Pancreas (tissue), 10 donors: ENCODE data around the gene TK1. TPM values are rescaled to one million over a fixed set of nuclear protein-coding genes. Genes with fewer than 3 reads are reported as not detected.
"Not testable (repeated sequence)": the region's sequence is repeated elsewhere in the genome, so short reads cannot be mapped to it uniquely, and the experiment has no call there.

ENCODE experiments used
- ATAC-seq, 4 donors: fragments of 200-7000 bp; cut with Tn5 transposase; one replicate each; pipeline versions ENCODE4 v1.8.0 to v1.9.1; 2020; ENCODE audit warnings: mild to moderate bottlenecking in 4 of 4, moderate library complexity in 4 of 4
- DNase-seq, 6 donors: peaks; one replicate each; pipeline ENCODE4 v3.0.0-alpha.2; 2020
- FAIRE-seq: peaks from 2 replicates; lab custom pipeline; 2012; peaks lifted over from hg19 to GRCh38; lab: Jason Lieb, UNC
- H3K27ac ChIP-seq, 4 donors: fragments of 200-600 bp; sonication (generic); 1 replicate in 3 of 4; 2 replicates in 1 of 4; pipeline versions ENCODE4 v1.5.0 to v1.8.0; 2020
- H3K27me3 ChIP-seq, 4 donors: fragments of 200-600 bp; one replicate each; pipeline ENCODE4 v1.8.0; 2021
- H3K36me3 ChIP-seq, 3 donors: fragments of 200-600 bp; sonication (generic) in 1 of 3; one replicate each; pipeline versions ENCODE4 v1.5.0 to v1.8.0; 2020 to 2021
- H3K4me1 ChIP-seq, 3 donors: fragments of 200-600 bp; one replicate each; pipeline ENCODE4 v1.8.0; 2021
- H3K4me3 ChIP-seq, 4 donors: fragments of 200-600 bp; sonication (generic) in 2 of 4; one replicate each; pipeline versions ENCODE4 v1.5.0 to v1.8.0; 2020 to 2021
- H3K9me3 ChIP-seq, 4 donors: fragments of 200-600 bp; one replicate each; pipeline ENCODE4 v1.8.0; 2021
- CTCF ChIP-seq, 4 donors: fragments of 200-600 bp; sonication (generic) in 3 of 4; IDR thresholded peaks; one replicate each; pipeline versions ENCODE4 v1.5.0 to v1.8.0; 2021; ENCODE audit warnings: antibody characterized with exemption in 4 of 4
- WGBS, 2 donors: extraction: QIAGEN DNeasy Blood & Tissue Kit; methylation state at CpG; one replicate each; pipeline ENCODE4 v1.1.7; 2013; 5-methylcytosine and 5-hydroxymethylcytosine counted together
- intact Hi-C, 3 donors: fragments of 100-400 bp; cut with DNase I; formaldehyde crosslinking; loops; one replicate each; pipeline versions ENCODE4 v1.11.1 to v1.14.2; 2022
- polyA plus RNA-seq, 2 donors: library from polyadenylated mRNA; stranded (reverse); fragments of 200-250 nt; gene quantifications; one replicate each; pipeline ENCODE4 v1.2.3, GENCODE V29; 2013
- total RNA-seq, 6 donors: library from RNA; stranded (reverse); fragmentation: NEBNext Ultra II Directional in 4 of 6; extraction: Animal tissue kit (Norgen Biotek cat#: 25700) in 4 of 6; gene quantifications; one replicate each; pipeline versions ENCODE4 v1.2.1 to v1.2.4, GENCODE V29; 2021 to 2023
- donor health status: healthy with polysubstance abuse.
- donor health status: DM: no; HTN: no; CAD: no; lungs with moderate emphysema.
- donor health status: DM: no; HTN: no; CAD: no.
- donor health status: control.
- donor health status: control.
- donor health status: Bipolar disorder and iron deficiency.
- donor health status: DM: yes; HTN: yes; CAD: no.
- donor health status: DM: no; HTN: no; CAD: no.
- donor health status: DM: no; HTN: no; CAD: no.
- donor health status: DM: yes; HTN: yes; CAD: no.

Gene TK1
- total and polyA plus RNA-seq, 8 donors = 1.2 to 4.2 (median 2.6) TPM

- Histone ChIP-seq H3K9me3 (no peaks in the 10 kb centered on the region), H3K4me3 (no peak overlapping the region), H3K27me3 (no peaks in the 10 kb centered on the region), H3K27ac (peak overlapping the region in 2 of 4 donors; percentile 51 to 55), H3K4me1 (peaks cover 24 to 47% (median 27%) of the 10 kb centered on the region in 3 donors), H3K36me3 (no peaks in the 10 kb centered on the region)
- FAIRE-seq = no peak
- WGBS, 2 donors = 77 to 83% methylated on average over 19 to 20 of the region's 20 CpGs
- TF ChIP-seq CTCF (IDR thresholded peaks at IDR 0.05) = no peak
- peak in 1 of 6 donors; percentile 75 for DNase-seq
- intact Hi-C loops = no loop called here
- ATAC-seq = no peak
Observed at GRCh38 chr17:78141437-78142118, 45.3 kb downstream of the TK1 start.

DNA sequence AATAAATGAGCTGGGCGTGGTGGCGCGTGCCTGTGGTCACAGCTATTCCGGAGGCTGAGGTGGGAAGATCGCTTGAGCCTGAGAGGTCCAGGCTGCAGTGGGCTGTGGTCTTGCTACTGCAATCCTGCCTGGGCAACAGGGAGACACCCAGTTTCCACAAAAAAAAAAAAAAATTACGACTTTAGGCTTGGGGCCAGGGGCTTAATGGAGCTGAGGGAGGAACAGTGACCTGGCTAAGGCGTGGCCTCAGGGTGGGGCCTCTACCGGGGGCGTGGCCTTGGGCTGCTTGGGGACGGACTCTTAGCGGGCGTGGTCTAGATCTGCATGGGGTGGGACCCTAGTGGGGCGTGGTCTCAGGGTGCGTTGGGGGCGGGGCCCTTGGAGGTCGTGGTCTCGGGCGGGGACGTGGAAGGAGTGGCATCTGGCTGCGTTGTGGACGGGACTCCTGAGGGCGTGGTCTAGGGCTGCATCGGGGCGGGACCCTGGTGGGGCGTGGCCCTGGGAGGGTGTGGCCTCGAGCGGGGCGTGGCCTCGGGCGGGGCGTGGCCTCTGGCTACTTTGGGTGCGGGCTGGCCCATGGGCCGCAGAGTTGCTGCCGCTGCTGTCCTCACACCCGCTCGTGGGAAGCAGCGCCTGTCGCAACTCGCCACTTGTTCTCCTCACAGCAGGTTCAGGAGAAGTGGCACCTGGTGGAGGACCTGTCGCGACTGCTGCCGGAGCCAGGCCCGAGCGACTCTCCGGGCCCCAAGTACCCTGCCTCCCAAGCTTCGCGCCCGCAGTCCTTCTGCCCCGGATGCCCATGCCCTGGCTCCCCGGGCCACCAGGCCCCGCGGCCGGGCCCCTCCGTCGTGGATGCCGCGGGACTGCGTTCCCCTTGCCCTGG is 46.4 kb downstream of the TK1 start:
- intact Hi-C loops = no loop called here
- Histone ChIP-seq H3K4me1 (peaks cover 19 to 40% (median 21%) of the 10 kb centered on the region in 3 donors), H3K4me3 (no peak overlapping the region), H3K27ac (peak overlapping the region in 1 of 4 donors; percentile 51), H3K9me3 (no peaks in the 10 kb centered on the region), H3K27me3 (no peaks in the 10 kb centered on the region), H3K36me3 (no peaks in the 10 kb centered on the region)
- WGBS, 2 donors = 22 to 30% methylated on average over 49 to 58 of the region's 58 CpGs
- DNase-seq (peak; percentile 89 to 98 (median 96)), FAIRE-seq (no peak), ATAC-seq (peak; percentile 56 to 77 (median 72))
- no peak for TF ChIP-seq CTCF (IDR thresholded peaks at IDR 0.05)

- intact Hi-C loops, DNase-seq, H3K4me3 ChIP-seq, ATAC-seq, H3K9me3 ChIP-seq, H3K27ac ChIP-seq, H3K27me3 ChIP-seq, FAIRE-seq, H3K36me3 ChIP-seq: not testable (repeated sequence)
- WGBS, 2 donors = 87 to 88% methylated on average over 12 of the region's 12 CpGs
- peaks cover 13 to 34% (median 16%) of the 10 kb centered on the region in 3 donors for H3K4me1 ChIP-seq
Observed at GRCh38 chr17:78139861-78140168, 47.0 kb downstream of the TK1 start.

DNA sequence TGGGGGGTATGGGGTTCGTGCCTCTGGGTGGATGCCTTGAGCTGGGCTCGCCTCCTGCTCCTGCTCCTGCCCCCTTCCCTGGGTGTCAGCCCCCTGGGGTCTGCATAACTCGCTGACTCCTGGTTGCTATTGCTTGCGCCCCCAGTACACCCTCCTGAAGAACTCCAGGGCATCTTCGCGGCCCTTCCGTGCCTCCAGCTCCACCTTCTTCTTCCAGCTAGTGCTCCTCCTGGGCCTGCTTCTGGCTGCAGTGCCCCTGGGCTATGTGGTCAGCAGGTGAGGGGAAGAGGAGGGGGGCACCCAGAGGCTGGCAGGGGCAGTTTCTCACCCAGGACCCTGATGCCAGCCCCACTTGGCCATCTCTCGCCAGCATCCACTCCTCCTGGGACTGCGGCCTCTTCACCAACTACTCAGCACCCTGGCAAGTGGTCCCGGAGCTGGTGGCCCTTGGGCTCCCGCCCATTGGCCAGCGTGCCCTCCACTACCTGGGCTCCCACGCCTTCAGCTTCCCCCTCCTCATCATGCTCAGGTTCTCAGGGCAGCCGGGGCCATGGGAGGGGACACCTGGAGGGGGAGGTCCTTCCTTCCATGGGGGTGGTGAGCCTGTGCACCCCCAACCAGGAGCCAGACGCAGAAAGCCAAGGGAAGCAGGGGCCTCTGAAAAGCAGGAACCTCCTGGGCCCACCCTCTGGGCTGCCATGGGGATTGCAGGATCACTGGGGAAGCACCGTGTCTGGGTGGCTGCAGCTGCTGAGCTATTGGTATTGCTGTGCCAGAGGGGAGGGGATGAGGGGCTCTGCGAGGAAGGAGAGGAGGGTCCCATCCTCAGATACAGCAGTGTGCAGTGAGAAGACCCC is 48.4 kb downstream of the TK1 start:
- peak in 1 of 6 donors; percentile 37 for DNase-seq
- no peaks in the 10 kb centered on the region for H3K9me3 ChIP-seq
- H3K4me3 ChIP-seq = no peak overlapping the region
- no peak for TF ChIP-seq CTCF (IDR thresholded peaks at IDR 0.05)
- FAIRE-seq = no peak
- WGBS, 2 donors = 78 to 87% methylated on average over 16 to 17 of the region's 17 CpGs
- H3K4me1 ChIP-seq = peaks cover 1 to 20% (median 2%) of the 10 kb centered on the region in 3 donors
- no peak for ATAC-seq
- intact Hi-C loops = no loop called here
- no peak overlapping the region for H3K27ac ChIP-seq
- no peaks in the 10 kb centered on the region for H3K36me3 ChIP-seq
- no peaks in the 10 kb centered on the region for H3K27me3 ChIP-seq
